DMS79 (cell line): Measurements from ENCODE around the gene MAB21L3.

Experiments
- DNase-seq: peaks from one replicate; lab custom pipeline; 2025; lab: John Stamatoyannopoulos, UW

Gene MAB21L3

DNA sequence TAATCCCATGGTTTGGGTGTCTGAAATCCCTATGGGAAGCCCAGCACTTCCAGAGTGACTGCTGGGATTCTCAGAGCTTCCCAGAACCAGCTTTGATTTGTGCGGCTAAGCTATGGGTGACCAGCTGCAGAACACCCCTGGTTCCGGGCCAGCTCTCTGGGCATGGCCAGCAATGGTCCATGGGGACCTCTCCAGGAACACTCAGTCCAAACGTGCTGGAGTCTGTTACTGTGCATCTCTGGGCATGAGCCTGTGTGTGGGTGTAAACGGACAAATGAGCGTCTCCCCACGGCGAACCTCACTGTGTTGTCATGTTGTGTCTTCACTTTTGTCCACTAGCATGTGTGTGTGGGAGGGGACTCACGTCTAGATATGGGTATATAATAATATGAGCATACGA, 54.4 kb downstream of the MAB21L3 start:
- no peak for DNase-seq

DNA sequence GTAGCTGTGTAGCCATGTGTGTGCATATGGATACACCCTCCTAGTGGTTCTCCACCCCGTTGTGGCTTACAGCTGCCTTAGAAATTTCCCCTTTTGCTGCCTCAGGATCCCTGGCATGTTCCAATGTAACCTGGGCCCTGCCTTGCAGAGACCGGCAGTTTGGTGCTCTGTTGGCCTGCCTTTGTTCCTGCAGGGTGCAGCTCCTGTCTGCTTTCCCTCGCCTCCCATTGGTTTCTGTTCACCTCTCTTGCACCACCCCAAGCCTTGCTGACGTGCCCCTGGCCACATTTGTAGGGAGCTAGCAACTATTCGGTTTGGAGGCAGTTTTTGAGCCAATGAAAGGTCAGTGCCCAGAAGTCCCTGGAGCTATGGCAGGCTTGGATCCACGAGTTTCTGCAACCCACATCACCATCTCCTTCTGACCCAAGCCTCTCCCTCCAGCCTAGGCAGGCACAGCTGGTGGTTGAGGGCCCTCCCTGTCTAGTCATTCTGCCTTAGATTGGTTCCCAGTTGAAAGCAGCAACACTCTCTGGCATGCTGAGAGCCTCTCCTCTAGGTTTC, 54.9 kb downstream of the MAB21L3 start:
- no peak for DNase-seq

DNA sequence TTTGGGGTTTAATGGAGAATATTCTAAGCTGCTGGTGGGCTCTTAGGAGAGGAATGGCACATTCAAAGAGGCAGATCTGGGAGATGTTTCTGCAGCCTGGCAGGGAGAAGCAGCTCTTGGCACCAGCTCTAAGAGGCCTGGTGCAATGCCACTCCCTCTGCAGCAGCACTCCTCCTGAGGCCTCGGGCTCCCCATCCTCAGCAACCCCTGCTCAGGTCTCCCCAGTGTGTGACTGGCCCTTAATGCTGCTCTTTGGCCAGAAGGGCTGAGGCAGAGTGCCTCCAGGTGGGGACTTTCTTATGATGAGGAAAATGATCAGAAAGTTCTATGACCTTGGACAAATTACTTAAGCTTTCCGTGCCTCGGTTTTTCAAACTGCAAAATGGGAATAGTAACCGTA, 55.5 kb downstream of the MAB21L3 start:
- DNase-seq = no peak

DNA sequence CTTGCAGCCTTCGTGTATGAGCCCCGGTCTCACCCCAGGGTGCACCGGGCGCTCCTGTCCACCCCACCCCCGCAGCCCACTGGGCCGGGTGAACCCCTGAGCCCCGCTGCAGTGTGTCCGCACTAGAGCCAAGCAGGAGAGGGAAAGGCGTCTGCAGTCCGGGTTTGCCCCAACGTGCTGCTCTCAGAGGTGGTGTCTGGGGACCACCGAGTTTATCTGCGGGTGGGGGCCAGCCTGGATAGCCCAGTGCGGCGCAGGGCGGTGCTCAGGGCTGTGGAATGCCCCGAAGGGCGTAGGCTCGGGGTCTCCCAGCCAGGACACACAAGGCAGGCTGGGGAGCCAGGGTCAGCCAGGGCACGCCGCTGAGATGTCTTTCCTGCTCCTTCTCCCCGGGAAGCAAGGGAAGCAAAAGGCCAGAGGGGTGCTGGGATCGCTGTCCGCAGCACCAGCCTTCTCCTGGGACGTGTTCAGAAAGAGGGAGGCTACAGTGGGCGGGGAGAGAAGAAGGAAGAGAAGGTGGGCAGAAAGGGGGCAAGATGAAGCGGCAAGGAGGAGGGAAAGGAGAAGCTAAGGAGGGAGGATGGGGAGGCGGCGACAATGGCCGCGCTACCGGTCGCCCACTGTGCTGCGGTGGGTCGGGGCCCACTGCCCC, 56.6 kb downstream of the MAB21L3 start:
- DNase-seq = no peak

DNA sequence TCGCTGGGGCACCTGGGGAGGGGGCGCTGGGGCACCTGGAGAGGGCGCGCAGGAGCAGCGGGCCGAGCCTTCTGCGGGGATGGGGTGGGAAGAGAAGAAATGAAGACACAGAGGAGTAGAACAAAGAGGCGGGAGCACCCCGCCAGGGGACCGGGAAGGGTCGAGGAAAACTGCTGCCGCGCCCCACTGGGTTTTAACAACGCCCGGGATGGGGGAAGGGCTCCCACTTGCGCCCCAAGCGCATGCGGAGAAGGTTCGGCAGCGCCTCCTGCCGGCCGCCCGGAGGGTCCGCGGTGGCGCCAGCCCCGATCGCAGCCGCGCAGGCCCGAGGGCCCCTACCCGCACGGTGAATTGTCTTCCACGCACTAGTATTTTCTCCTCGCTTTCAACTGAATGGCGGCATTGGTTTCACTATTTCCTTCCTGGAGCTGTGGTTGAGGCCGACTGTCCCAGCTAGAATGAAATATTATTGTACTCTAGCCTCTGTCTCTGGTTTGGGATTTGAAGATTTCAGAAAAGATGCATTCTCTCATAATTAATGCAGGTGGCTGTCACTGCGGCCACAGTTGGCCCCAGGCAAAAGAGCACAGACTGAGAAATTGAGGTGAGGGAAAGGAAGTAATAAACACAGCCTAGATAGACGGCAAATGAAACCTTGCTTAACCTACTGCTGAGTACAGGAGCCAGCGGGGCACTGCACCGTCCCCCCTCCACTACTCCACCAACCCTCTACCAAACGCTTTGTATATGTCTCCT, 57.3 kb downstream of the MAB21L3 start:
- DNase-seq = peak; percentile 32

DNA sequence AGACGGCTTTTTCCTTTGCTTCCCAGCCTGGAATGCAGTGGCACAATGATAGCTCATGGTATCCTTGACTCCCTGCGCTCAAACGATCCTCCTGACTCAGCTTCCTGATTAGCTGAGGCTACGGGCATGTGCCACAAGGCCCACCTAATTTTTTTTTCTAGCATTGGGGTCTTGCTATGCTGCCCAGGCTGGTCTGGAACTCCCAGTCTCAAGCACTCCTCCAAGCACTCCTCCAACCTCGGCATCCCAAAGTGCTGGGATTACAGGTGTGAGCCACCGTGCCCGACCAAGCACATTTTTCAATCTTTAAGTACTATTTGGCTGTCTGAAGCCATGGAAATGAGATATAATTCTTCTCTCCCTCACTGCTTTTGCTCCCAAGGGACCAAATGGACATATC, 58.7 kb downstream of the MAB21L3 start:
- no peak for DNase-seq

DNA sequence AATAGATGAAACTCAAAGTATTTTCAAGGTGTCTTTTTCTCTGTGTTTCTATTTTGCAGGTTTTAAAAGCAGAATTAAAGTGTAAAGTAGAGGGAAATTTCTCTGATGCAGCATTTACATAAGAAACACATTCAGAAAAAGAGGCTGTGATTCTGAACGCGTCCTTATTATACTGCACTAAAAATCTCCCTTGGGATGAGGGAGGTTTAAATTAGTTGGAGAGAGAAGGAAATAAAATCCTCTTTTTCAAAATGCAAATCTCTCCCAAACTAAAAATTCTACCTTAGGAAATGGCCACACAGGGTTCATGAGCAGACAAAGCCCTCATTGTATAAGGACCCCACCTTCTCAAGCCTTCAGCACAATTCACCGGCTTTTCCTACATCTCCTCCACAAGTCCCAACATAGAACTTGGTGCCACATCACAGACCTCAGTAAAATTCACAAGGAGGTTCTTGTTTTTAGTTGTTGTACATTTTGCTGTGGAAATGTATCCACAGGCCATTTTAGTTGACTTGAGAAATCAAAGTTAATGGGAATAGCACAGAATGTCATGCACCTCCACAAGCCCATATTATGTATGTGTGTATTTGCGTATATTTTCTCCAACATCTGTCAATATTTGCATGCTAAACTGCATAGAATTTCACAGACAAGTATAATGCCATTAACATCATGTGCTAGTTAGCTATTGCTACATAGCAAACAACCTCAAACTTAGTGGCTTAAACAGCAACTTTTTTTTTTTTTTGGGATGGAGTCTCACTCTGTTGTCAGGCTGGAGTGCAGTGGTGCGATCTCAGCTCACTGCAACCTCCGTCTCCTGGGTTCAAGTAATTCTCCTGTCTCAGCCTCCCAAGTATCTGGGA, 59.8 kb downstream of the MAB21L3 start:
- no peak for DNase-seq

DNA sequence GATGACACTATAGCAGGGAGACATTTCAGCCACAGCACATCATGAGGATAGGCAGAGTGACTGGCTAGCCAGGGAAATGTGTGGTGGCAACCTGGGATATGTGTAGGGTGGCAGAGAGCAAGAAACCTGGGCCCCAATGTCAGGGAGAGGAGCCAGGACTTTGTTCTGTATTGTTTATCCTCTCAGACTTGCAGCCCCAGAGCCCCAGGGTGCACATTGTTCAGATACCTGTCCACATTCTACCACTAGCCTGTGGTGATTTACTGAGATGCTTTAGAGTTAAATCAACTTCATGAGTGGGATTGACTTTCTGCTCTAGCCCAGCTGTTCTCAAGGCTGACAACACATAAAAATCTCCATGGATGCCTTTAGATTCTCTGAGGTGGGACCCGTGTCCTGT, 61.5 kb downstream of the MAB21L3 start:
- DNase-seq = no peak

DNA sequence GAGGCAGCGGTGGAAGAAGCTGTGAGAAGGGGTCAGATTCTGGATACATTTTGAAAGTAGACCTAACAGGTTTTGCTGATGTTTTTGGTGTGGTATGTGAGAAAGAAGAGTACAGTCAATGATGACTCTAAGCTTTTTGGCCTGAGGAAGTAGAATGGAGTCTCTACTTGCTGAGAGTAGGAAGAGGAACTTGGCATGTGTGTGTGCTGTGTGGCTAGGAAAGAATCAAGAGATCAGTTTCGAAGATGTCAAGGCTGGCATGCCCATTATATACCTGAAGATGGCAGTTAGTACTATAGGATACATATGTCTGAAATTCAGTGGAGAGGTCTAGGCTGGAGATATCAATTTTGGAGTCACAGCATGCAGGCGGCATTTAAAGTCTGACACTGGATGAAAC, 64.4 kb downstream of the MAB21L3 start:
- DNase-seq = no peak

DNA sequence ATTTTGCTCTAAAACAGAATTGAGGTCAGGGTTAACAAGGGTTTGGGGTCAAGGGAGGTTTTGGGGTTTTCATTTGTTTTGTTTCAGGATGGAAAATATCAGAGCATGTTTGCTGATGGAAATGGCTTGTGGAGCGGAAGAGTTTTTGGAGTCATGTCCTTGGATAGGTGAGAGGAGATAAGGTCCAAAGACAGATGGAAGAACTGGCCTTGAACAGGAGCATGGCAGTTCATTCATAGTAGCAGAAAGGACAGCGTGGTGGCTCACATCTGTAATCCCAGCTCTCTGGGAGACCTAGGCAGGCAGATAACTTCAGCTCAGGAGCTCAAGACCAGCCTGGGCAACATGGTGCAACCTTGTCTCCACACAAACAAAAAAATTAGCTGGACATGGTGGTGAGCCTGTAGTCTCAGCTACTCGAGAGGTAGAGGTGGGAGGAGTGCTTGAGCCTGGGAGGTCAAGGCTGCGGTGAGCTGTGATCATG, 65.1 kb downstream of the MAB21L3 start:
- no peak for DNase-seq

DNA sequence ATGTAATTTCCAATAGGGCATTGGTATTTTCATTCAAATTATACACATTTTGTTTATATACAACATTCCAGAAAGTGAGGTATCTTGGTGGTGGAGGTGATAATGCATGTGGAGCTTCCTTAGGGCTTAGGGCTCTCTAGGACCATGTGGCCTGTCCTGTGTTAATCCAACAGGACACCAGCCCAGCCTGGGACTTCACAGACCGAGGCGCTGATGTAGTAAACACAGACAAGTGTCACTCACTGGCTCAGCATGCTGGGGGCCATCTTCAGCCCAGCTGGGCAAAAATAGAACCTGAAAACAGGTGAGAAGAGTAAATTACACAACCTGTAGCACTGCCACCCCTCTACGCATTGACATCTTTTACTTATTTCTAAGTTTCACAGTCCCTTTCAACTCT, 66.7 kb downstream of the MAB21L3 start:
- DNase-seq = no peak

DNA sequence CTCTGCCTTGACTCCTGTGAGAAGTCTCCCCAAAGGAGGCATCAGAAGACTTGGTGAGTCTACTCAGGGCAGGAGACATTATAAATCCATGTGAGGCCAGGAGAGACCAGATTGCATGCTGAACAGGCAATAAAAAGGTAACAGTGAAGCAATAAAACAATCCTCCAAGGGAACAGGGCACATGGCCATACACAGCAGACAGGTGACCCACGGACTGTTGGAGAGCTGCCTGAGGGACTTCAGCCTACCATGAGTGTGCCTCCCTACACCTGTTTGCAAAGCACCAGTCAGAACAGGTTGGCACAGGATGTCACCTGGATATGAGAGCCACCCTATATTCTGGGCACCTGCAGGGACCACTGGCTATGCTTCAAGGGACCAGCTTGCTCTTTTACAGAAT, 67.6 kb downstream of the MAB21L3 start:
- DNase-seq = peak; percentile 23

DNA sequence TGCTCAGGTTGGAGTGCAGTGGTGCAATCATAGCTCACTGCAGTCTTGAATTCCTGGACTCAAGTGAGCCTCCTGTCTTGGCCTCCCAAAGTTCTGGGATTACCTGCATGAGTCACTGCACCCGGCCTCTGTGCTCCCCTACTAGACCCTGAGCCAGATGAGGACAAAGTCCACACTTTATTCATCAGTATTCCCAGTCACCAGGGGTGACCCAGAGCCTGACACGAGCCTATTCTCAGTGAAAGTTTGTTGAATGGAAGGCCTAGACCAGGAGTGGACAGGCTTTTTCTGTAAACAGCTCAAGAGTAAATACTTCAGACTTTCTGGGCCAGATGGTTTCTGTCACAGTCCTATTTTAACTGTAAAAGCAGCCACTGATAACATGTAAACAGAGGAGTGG, 68.2 kb downstream of the MAB21L3 start:
- DNase-seq = no peak

DNA sequence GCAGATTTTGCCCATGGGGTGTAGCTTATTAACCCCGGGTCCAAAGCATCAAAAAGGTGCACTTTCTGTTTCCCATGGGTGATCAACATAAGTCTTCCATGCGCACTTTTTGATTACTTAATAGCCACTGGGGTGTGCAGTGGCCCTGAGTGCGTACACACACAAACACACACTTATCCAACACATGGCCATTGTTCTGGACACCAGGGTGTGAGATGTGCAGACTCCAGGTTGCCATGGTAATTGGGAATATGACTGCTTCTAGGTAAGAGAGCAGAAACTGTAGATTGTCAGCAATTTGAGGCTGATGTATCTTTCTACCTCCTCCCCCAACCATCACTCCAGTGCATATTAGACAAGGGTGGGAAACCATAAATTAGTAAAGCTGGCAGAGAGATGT, 68.8 kb downstream of the MAB21L3 start:
- DNase-seq = no peak

DNA sequence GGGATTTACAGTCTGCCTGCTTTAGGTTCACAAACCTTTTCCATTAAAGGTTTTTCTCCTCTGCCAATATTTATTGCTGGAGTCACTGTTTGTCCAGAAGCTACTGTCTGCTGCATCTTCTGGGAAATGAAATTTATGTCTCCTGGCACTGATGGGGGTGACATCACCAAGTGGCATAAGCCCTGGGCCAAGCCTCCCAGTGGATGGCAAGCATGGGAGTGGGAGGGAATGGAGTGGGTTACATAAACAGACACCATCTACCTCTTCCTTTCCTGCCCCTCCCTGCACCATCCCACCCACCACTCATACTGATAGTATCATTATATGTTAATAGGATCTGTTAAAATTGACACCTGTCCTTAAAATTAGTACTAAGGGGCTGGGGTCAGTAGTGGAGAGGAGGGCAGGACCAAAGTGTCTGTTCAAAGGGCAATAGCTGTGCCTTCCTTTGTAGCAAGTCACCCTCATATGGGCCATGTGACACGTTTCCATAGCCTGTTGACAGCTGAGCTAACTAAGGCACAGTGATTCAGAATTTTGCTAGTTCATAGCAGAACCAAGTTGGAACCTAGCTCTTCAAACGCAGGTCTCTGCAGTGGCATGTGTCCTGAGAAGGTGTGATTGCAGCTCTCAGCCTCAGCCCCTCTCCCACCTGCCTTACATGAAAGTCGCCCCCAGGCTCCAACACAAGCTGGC, 71.0 kb downstream of the MAB21L3 start:
- DNase-seq = no peak
